H1 (cell line): ENCODE results near the gene ENTR1. TPM values are rescaled to one million over a fixed set of nuclear protein-coding genes. Genes with fewer than 3 reads are reported as not detected.
"Not testable (repeated sequence)": the region's sequence is repeated elsewhere in the genome, so short reads cannot be mapped to it uniquely, and the experiment has no call there.

ENCODE experiments used
- CTCF ChIA-PET: fragments of 300-600 bp; sonication (Branson Sonifier 250); formaldehyde crosslinking; loops from one replicate; lab custom pipeline; 2021; ENCODE audit not compliant: partially characterized antibody; lab: Charles Lee
- POLR2A ChIA-PET: fragments of 300-600 bp; sonication (Branson Sonifier 250); formaldehyde crosslinking; loops from one replicate; lab custom pipeline; 2021; ENCODE audit warnings: inconsistent platforms; ENCODE audit not compliant: partially characterized antibody; lab: Charles Lee
- DNase-seq, 2 experiments: peaks; one replicate each; pipeline versions ENCODE4 v3.0.0 to v3.0.0-alpha.2; 2010 to 2022; ENCODE audit warnings: low spot score in 2 of 2, low read depth in 1 of 2, mixed read lengths in 1 of 2
- FAIRE-seq: peaks from 2 replicates; lab custom pipeline; 2011; peaks lifted over from hg19 to GRCh38; lab: Jason Lieb, UNC
- H2AFZ ChIP-seq: 2 replicates; pipeline ENCODE4 v1.8.1; 2012; ENCODE audit warnings: low read length, inconsistent platforms
- H2AK5ac ChIP-seq: 2 replicates; pipeline ENCODE4 v1.6.1; 2013; ENCODE audit warnings: low read depth, low read length
- H2BK120ac ChIP-seq: replicated peaks from 2 replicates; pipeline ENCODE3; 2013; ENCODE audit warnings: low read depth, low read length, inconsistent platforms
- H2BK12ac ChIP-seq: 2 replicates; pipeline ENCODE4 v1.6.1; 2013; ENCODE audit warnings: low read depth, low read length
- H2BK15ac ChIP-seq: 2 replicates; pipeline ENCODE4 v1.6.1; 2013; ENCODE audit warnings: low read length
- H2BK20ac ChIP-seq: 2 replicates; pipeline ENCODE4 v1.6.1; 2013; ENCODE audit warnings: low read length
- H2BK5ac ChIP-seq: 2 replicates; pipeline ENCODE4 v1.6.1; 2013; ENCODE audit warnings: low read depth, low read length
- H3K14ac ChIP-seq: 2 replicates; pipeline ENCODE4 v1.6.1; 2013; ENCODE audit warnings: inconsistent platforms; ENCODE audit not compliant: insufficient read length
- H3K18ac ChIP-seq: 2 replicates; pipeline ENCODE4 v1.6.1; 2013; ENCODE audit warnings: low read length; ENCODE audit errors: extremely low read depth
- H3K23ac ChIP-seq: 2 replicates; pipeline ENCODE4 v1.6.1; 2013; ENCODE audit warnings: inconsistent platforms; ENCODE audit not compliant: insufficient read length
- H3K23me2 ChIP-seq: 2 replicates; pipeline ENCODE4 v1.6.1; 2013; ENCODE audit warnings: low read depth, low read length
- H3K27ac ChIP-seq: 2 replicates; pipeline ENCODE4 v1.6.1; 2011; ENCODE audit warnings: low read depth, low read length, inconsistent platforms
- H3K27me3 ChIP-seq, 4 experiments: replicated peaks in 1 of 4; 1 replicate in 1 of 4; 2 replicates in 3 of 4; pipeline versions ENCODE4 v1.6.1 to v1.8.1; 2011 to 2013; ENCODE audit warnings: low read length in 3 of 4, mild to moderate bottlenecking in 3 of 4, inconsistent platforms in 2 of 4, mixed read lengths in 2 of 4, moderate library complexity in 1 of 4; ENCODE audit not compliant: control insufficient read depth in 3 of 4, insufficient read depth in 3 of 4; ENCODE audit errors: extremely low read depth in 1 of 4
- H3K36me3 ChIP-seq, 4 experiments: 2 replicates each; pipeline versions ENCODE4 v1.6.1 to v1.8.1; 2011 to 2013; ENCODE audit warnings: mild to moderate bottlenecking in 4 of 4, low read length in 3 of 4, moderate library complexity in 2 of 4, control low read depth in 1 of 4, inconsistent platforms in 1 of 4; ENCODE audit not compliant: insufficient read depth in 4 of 4, control insufficient read depth in 2 of 4
- H3K4ac ChIP-seq: replicated peaks from 2 replicates; pipeline ENCODE3; 2013; ENCODE audit warnings: low read length, low read depth, mixed read lengths, inconsistent platforms; ENCODE audit not compliant: insufficient read length
- H3K4me1 ChIP-seq, 4 experiments: replicated peaks in 1 of 4; 1 replicate in 1 of 4; 2 replicates in 3 of 4; pipeline versions ENCODE4 v1.6.1 to v1.8.1; 2011 to 2013; ENCODE audit warnings: low read length in 3 of 4, inconsistent platforms in 2 of 4, mixed read lengths in 1 of 4; ENCODE audit not compliant: insufficient read depth in 4 of 4, control insufficient read depth in 3 of 4
- H3K4me2 ChIP-seq, 2 experiments: 2 replicates each; pipeline versions ENCODE4 v1.6.1 to v1.8.1; 2011 to 2013; ENCODE audit warnings: low read depth in 2 of 2, low read length in 2 of 2, control low read depth in 1 of 2, inconsistent platforms in 1 of 2, mild to moderate bottlenecking in 1 of 2; ENCODE audit not compliant: insufficient read depth in 1 of 2
- H3K4me3 ChIP-seq, 4 experiments: fragments of 200-600, 300-600 bp in 1 of 4; sonication (generic), shearing (Covaris generic), sonication (Bioruptor Twin) in 1 of 4; 2 replicates each; pipeline versions ENCODE4 v1.5.1 to v1.8.1; 2011 to 2016; ENCODE audit warnings: low read length in 4 of 4, low read depth in 3 of 4, control low read depth in 2 of 4, inconsistent platforms in 2 of 4, mild to moderate bottlenecking in 2 of 4, mixed read lengths in 1 of 4, moderate library complexity in 1 of 4; ENCODE audit not compliant: insufficient read depth in 2 of 4; ENCODE audit errors: extremely low read depth in 1 of 4
- H3K56ac ChIP-seq: replicated peaks from 2 replicates; pipeline ENCODE3; 2013; ENCODE audit warnings: low read depth, mild to moderate bottlenecking, mixed read lengths, low read length, inconsistent platforms; ENCODE audit not compliant: insufficient read length
- H3K79me1 ChIP-seq: 2 replicates; pipeline ENCODE4 v1.6.1; 2013; ENCODE audit warnings: low read depth, low read length, control low read depth
- H3K79me2 ChIP-seq, 2 experiments: 2 replicates each; pipeline versions ENCODE4 v1.6.1 to v1.8.1; 2012 to 2013; ENCODE audit warnings: low read length in 2 of 2, mild to moderate bottlenecking in 2 of 2, inconsistent platforms in 1 of 2; ENCODE audit not compliant: insufficient read depth in 2 of 2, control insufficient read depth in 1 of 2
- H3K9ac ChIP-seq, 4 experiments: replicated peaks in 1 of 4; 1 replicate in 1 of 4; 2 replicates in 3 of 4; pipeline versions ENCODE4 v1.6.1 to v1.8.1; 2011 to 2013; ENCODE audit warnings: low read depth in 3 of 4, low read length in 3 of 4, control low read depth in 2 of 4, mild to moderate bottlenecking in 2 of 4, moderate library complexity in 2 of 4, inconsistent platforms in 1 of 4; ENCODE audit errors: extremely low read depth in 1 of 4
- H3K9me3 ChIP-seq, 2 experiments: 2 replicates each; pipeline versions ENCODE4 v1.6.1 to v1.8.1; 2012 to 2013; ENCODE audit warnings: mild to moderate bottlenecking in 2 of 2, moderate library complexity in 2 of 2, control low read depth in 1 of 2, inconsistent platforms in 1 of 2, low read depth in 1 of 2, low read length in 1 of 2, mixed read lengths in 1 of 2; ENCODE audit not compliant: insufficient read depth in 2 of 2
- H4K20me1 ChIP-seq, 2 experiments: replicated peaks in 1 of 2; 2 replicates each; pipeline versions ENCODE3 to v1.8.1; 2011 to 2013; ENCODE audit warnings: inconsistent platforms in 2 of 2, low read length in 2 of 2, mild to moderate bottlenecking in 1 of 2; ENCODE audit not compliant: insufficient read depth in 2 of 2, control insufficient read depth in 1 of 2
- H4K5ac ChIP-seq: 2 replicates; pipeline ENCODE4 v1.6.1; 2013; ENCODE audit warnings: low read length, low read depth, mixed read lengths, inconsistent platforms; ENCODE audit not compliant: insufficient read length
- H4K8ac ChIP-seq: 2 replicates; pipeline ENCODE4 v1.8.0; 2013; ENCODE audit warnings: mild to moderate bottlenecking, moderate library complexity, low read length, inconsistent platforms; ENCODE audit not compliant: insufficient read depth; ENCODE audit errors: extremely low read depth
- H4K91ac ChIP-seq: replicated peaks from 2 replicates; pipeline ENCODE3; 2013; ENCODE audit warnings: low read length, mixed read lengths, inconsistent platforms; ENCODE audit not compliant: insufficient read length
- WGBS, 2 experiments: shearing (Covaris generic) in 1 of 2; methylation state at CpG; one replicate each; pipeline versions ENCODE4 v1.1.6 to v1.1.7; 2013 to 2015; ENCODE audit warnings: low lambda C conversion rate in 2 of 2, mixed read lengths in 2 of 2, inconsistent platforms in 1 of 2, low coverage in 1 of 2, missing lambda C conversion rate in 1 of 2; ENCODE audit not compliant: insufficient replicate concordance in 2 of 2, insufficient coverage in 1 of 2, insufficient read length in 1 of 2; ENCODE audit errors: extremely low coverage in 1 of 2, missing lambda C conversion rate in 1 of 2; 5-methylcytosine and 5-hydroxymethylcytosine counted together
- polyA plus RNA-seq, 7 experiments: library from polyadenylated mRNA; depleted of rRNA in 3 of 7; stranded (reverse) in 5 of 7; unstranded in 2 of 7; fragments of >200 nt in 5 of 7; fragments of 200-250 nt in 2 of 7; gene quantifications; 1 replicate in 5 of 7; 2 replicates in 1 of 7; 4 replicates in 1 of 7; pipeline versions ENCODE4 v1.2.1 to v1.2.3, GENCODE V29; 2011 to 2013; ENCODE audit warnings: missing spikeins in 2 of 7, mixed read lengths in 2 of 7
- total RNA-seq: library from RNA; stranded (reverse); fragmentation: NEBNext Ultra II Directional; extraction: Animal tissue kit (Norgen Biotek cat#: 25700); gene quantifications from 2 replicates; pipeline ENCODE4 v1.2.1, GENCODE V29; 2021

The ENTR1 gene
- total and polyA plus RNA-seq, 2 of the 8 experiments (the other 6 are each of a cell fraction or from before 2014, with no cell fraction given): 65.2 to 102 TPM

GRCh38 chr9:136405904-136406303 lies 4.5 kb downstream of the ENTR1 start:
- peaks cover 2 to 22% of the 10 kb centered on the region in 2 experiments; a peak in 3 of 4 replicates for H3K79me2 ChIP-seq
- not testable (repeated sequence) for H2AFZ ChIP-seq, H2BK5ac ChIP-seq, H2BK20ac ChIP-seq, H3K23ac ChIP-seq, H3K4ac ChIP-seq, H4K91ac ChIP-seq, FAIRE-seq, H4K8ac ChIP-seq, H2AK5ac ChIP-seq, H3K27ac ChIP-seq, H3K56ac ChIP-seq, H3K9me3 ChIP-seq, H3K23me2 ChIP-seq, H3K4me1 ChIP-seq, H3K4me2 ChIP-seq, H4K5ac ChIP-seq, H2BK15ac ChIP-seq, H3K4me3 ChIP-seq, H3K18ac ChIP-seq, DNase-seq, H3K14ac ChIP-seq, H3K9ac ChIP-seq, H3K27me3 ChIP-seq, H2BK120ac ChIP-seq, H4K20me1 ChIP-seq, H2BK12ac ChIP-seq
- peaks cover 13% of the 10 kb centered on the region for H3K79me1 ChIP-seq
- POLR2A ChIA-PET: interaction anchor here (0.8 to 1.6 kb wide), 3 partner anchors 12 to 66 kb away, joined by 3 to 7 read pairs (median 4); no protein-coding TSS in a partner anchor
- 94% methylated on average over 10 of the region's 10 CpGs; no CpG with 5 or more reads in 1 of the 2 experiments for WGBS, 2 experiments
- H3K36me3 ChIP-seq: peaks cover 14 to 53% (median 36%) of the 10 kb centered on the region in 4 experiments; a peak in 7 of 8 replicates
- CTCF ChIA-PET: interaction anchor here (1.3 kb wide), 1 partner anchor 288 kb away, joined by 3 read pairs; no protein-coding TSS in a partner anchor
